A673 (cell line): ENCODE data around the gene UBE2E1. TPM values are rescaled to one million over a fixed set of nuclear protein-coding genes. Genes with fewer than 3 reads are reported as not detected.

ENCODE experiments used
- BruUV-seq: library from RNA; stranded (reverse); fragments of 400-500 nt; replicated peaks from 2 replicates; lab custom pipeline; 2021; lab: Mats Ljungman, UMichigan
- CTCF ChIA-PET: fragments of 300-600 bp; sonication (Branson Sonifier 250); formaldehyde crosslinking; loops from one replicate; lab custom pipeline; 2022; ENCODE audit warnings: antibody characterized with exemption; lab: Charles Lee
- POLR2A ChIA-PET: fragments of 300-600 bp; sonication (Branson Sonifier 250); formaldehyde crosslinking; loops from one replicate; lab custom pipeline; 2022; ENCODE audit warnings: antibody characterized with exemption; ENCODE audit not compliant: low non-redundant PET; lab: Charles Lee
- DNase-seq: peaks from one replicate; pipeline ENCODE4 v3.0.0-alpha.2; 2015; ENCODE audit warnings: low spot score
- H3K27ac ChIP-seq: fragments of 200-600 bp; sonication (generic); 2 replicates; pipeline ENCODE4 v1.5.1; 2016; ENCODE audit warnings: mixed run types, low read depth, mild to moderate bottlenecking, mixed read lengths, antibody characterized with exemption, low read length; ENCODE audit not compliant: poor library complexity, severe bottlenecking
- H3K27me3 ChIP-seq: fragments of 200-600 bp; sonication (generic); replicated peaks from 2 replicates; pipeline ENCODE4 v1.6.1; 2017; ENCODE audit warnings: mixed run types, low read depth, mild to moderate bottlenecking, mixed read lengths, antibody characterized with exemption, low read length; ENCODE audit not compliant: insufficient read depth, poor library complexity
- H3K36me3 ChIP-seq: fragments of 200-600 bp; sonication (generic); 2 replicates; pipeline ENCODE4 v1.6.1; 2016; ENCODE audit warnings: mixed run types, mild to moderate bottlenecking, mixed read lengths, antibody characterized with exemption, low read length; ENCODE audit not compliant: insufficient read depth, poor library complexity, severe bottlenecking
- H3K4me1 ChIP-seq: fragments of 200-600 bp; sonication (generic); 2 replicates; pipeline ENCODE4 v1.6.1; 2017; ENCODE audit warnings: mixed run types, mild to moderate bottlenecking, mixed read lengths, antibody characterized with exemption, low read length; ENCODE audit not compliant: insufficient read depth, poor library complexity, severe bottlenecking
- H3K4me3 ChIP-seq: fragments of 200-600 bp; sonication (generic); 2 replicates; pipeline ENCODE4 v1.5.1; 2016; ENCODE audit warnings: low read depth, mixed run types, mild to moderate bottlenecking, mixed read lengths, low read length; ENCODE audit not compliant: poor library complexity, severe bottlenecking
- H3K9me3 ChIP-seq: fragments of 200-600 bp; sonication (generic); 2 replicates; pipeline ENCODE4 v1.6.1; 2016; ENCODE audit warnings: mixed run types, low read depth, mild to moderate bottlenecking, mixed read lengths, antibody characterized with exemption, low read length; ENCODE audit not compliant: poor library complexity, severe bottlenecking
- EZH2 ChIP-seq: fragments of 200-600 bp; sonication (generic); IDR thresholded peaks from 2 replicates; pipeline ENCODE4 v1.6.1; 2017; ENCODE audit warnings: borderline replicate concordance, low read depth, mild to moderate bottlenecking, mixed read lengths, antibody characterized with exemption, low read length; ENCODE audit not compliant: poor library complexity, severe bottlenecking
- intact Hi-C: fragments of 100-400 bp; cut with micrococcal nuclease; formaldehyde crosslinking; loops from one replicate; pipeline ENCODE4 v1.10.0; 2022; ENCODE audit not compliant: unreplicated experiment
- total RNA-seq: library from RNA; stranded (reverse); gene quantifications from 2 replicates; pipeline ENCODE4 v1.2.3, GENCODE V29; 2021
- TF ChIP-seq, protein P1 (sequence below): fragments of 300-800, 200-600 bp; sonication (generic); conservative IDR thresholded peaks from 2 replicates; pipeline ENCODE4 v1.5.1; 2017; ENCODE audit warnings: low read depth, mild to moderate bottlenecking, antibody characterized with exemption, low read length, moderate library complexity, mixed read lengths

Gene UBE2E1
- total RNA-seq, 1 experiment from 2014 or later, result 144 TPM

DNA sequence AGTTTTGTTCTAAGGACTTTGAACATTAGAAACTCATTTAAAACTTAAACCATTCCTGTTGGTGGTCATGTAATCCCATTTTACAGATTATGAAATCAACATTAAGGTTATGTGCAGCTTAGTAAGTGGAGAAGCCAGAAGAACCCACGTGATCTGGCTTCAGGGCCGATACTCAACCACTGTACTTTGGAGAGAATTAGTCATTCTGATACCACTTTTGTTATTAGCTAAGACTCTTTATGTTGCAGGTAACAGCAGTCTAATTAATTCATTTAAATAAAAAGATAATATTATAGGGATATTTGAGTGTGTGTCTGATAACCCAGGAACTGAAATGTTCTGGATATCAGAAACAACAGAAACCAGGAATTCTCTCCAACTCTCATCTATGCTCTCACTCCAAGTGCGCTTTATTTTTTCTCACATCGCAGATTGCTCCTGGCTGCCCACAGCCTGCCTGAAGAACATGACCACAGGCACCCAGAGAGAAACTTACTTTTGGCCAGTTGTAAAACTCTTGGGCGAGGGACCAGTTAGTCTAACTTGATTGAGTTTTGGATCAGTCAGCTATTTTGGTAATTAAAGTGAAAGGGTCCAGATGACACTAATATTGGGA, 25.2 kb downstream of the UBE2E1 start:
- H3K27me3 ChIP-seq, result no peaks in the 10 kb centered on the region
- POLR2A ChIA-PET, result no interaction called here
- no peak for DNase-seq
- no peak overlapping the region for H3K27ac ChIP-seq
- no peak overlapping the region for H3K4me3 ChIP-seq
- peaks cover 26% of the 10 kb centered on the region for H3K4me1 ChIP-seq
- no TSS peak for BruUV-seq
- H3K36me3 ChIP-seq, result no peaks in the 10 kb centered on the region
- intact Hi-C loops, result no loop called here
- H3K9me3 ChIP-seq, result no peaks in the 10 kb centered on the region
- TF ChIP-seq, protein P1, sequence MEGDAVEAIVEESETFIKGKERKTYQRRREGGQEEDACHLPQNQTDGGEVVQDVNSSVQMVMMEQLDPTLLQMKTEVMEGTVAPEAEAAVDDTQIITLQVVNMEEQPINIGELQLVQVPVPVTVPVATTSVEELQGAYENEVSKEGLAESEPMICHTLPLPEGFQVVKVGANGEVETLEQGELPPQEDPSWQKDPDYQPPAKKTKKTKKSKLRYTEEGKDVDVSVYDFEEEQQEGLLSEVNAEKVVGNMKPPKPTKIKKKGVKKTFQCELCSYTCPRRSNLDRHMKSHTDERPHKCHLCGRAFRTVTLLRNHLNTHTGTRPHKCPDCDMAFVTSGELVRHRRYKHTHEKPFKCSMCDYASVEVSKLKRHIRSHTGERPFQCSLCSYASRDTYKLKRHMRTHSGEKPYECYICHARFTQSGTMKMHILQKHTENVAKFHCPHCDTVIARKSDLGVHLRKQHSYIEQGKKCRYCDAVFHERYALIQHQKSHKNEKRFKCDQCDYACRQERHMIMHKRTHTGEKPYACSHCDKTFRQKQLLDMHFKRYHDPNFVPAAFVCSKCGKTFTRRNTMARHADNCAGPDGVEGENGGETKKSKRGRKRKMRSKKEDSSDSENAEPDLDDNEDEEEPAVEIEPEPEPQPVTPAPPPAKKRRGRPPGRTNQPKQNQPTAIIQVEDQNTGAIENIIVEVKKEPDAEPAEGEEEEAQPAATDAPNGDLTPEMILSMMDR, result no peak
- TF ChIP-seq EZH2, result no peak
- CTCF ChIA-PET, result no interaction called here

DNA sequence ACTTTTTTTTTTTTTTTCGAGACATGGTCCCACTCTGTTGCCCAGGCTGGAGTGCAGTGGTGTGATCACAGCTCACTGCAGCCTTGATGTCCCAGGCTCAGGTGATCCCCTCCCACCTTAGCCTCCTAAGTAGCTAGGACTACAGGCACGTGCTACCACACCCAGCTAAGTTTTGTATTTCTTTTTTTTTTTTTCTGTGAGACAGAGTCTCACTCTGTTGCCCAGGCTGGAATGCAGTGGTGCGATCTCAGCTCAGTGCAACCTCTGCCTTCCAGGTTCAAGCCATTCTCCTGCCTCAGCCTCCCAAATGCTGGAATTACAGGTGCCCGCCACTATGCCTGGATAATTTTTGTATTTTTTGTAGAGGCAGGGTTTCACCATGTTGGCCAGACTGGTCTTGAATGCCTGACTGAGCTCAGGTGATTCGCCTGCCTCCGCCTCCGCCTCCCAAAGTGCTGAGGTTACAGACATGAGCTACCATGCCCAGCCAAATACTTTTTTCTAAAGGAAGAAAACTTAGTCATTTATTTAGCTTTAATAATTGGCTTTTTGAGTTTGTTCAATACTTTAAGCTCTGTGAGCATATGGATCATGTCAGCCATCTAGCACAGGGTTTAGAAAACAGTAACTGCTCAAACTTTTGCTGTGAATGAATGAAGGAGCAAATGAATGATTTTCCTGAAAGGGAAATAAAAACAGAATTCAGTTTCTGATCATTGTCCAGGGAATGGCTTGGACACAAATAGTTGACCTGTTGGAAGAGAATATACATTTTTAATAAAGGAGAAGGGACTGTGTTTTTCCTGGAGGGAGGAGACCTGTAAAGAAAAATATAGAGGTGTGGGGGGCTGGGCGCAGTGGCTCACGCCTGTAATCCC, 26.0 kb downstream of the UBE2E1 start:
- Histone ChIP-seq H3K36me3 (no peaks in the 10 kb centered on the region), H3K9me3 (no peaks in the 10 kb centered on the region), H3K4me3 (no peak overlapping the region), H3K4me1 (peaks cover 26% of the 10 kb centered on the region), H3K27me3 (no peaks in the 10 kb centered on the region), H3K27ac (no peak overlapping the region)
- CTCF ChIA-PET, result no interaction called here
- intact Hi-C loops, result no loop called here
- DNase-seq, result no peak
- POLR2A ChIA-PET, result no interaction called here
- TF ChIP-seq, protein P1, result no peak
- TF ChIP-seq EZH2, result no peak
- no TSS peak for BruUV-seq

DNA sequence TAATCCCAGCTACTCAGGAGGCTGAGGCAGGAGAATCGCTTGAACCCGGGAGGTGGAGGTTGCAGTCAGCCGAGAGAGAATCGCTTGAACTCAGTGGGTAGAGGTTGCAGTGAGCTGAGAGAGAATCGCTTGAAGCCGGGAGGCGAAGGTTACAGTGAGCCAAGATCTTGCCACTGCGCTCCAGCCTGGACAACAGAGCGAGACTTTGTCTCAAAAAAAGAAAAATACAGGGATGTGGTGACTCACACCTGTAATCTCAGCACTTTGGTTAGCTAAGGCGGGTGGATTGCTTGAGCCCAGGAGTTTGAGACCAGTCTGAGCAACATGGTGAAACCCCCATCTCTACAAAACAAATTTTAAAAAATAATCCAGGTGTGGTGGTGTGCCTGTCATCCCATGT, 26.8 kb downstream of the UBE2E1 start:
- CTCF ChIA-PET, result no interaction called here
- Histone ChIP-seq H3K27me3 (no peaks in the 10 kb centered on the region), H3K9me3 (no peaks in the 10 kb centered on the region), H3K4me3 (no peak overlapping the region), H3K27ac (no peak overlapping the region), H3K36me3 (no peaks in the 10 kb centered on the region), H3K4me1 (peaks cover 30% of the 10 kb centered on the region)
- POLR2A ChIA-PET, result no interaction called here
- TF ChIP-seq, protein P1, result no peak
- TF ChIP-seq EZH2, result no peak
- intact Hi-C loops, result no loop called here
- no TSS peak for BruUV-seq
- no peak for DNase-seq
